ENCODE measurements around the gene EOMES. TPM values are rescaled to one million over a fixed set of nuclear protein-coding genes. Genes with fewer than 3 reads are reported as not detected.
"Not testable (repeated sequence)": the region's sequence is repeated elsewhere in the genome, so short reads cannot be mapped to it uniquely, and the experiment has no call there.

Gene EOMES
- total RNA-seq (10 to 100 TPM in 6 of 7 donors, 1 to 10 TPM in 1; 7.7 to 17.2 (median 14.6) TPM), polyA plus RNA-seq (1 to 10 TPM; 1.1 to 2.3 (median 1.3) TPM)
- long read RNA-seq, donor 1, partial matches to known transcripts = 0 of 1 reads
- long read RNA-seq, donor 1, other reads (novel, unspliced or antisense) = 0 of 1 reads
- long read RNA-seq, donor 2, partial matches to known transcripts = 0 of 1 reads
- long read RNA-seq, donor 2, other reads (novel, unspliced or antisense) = 0 of 1 reads

DNA sequence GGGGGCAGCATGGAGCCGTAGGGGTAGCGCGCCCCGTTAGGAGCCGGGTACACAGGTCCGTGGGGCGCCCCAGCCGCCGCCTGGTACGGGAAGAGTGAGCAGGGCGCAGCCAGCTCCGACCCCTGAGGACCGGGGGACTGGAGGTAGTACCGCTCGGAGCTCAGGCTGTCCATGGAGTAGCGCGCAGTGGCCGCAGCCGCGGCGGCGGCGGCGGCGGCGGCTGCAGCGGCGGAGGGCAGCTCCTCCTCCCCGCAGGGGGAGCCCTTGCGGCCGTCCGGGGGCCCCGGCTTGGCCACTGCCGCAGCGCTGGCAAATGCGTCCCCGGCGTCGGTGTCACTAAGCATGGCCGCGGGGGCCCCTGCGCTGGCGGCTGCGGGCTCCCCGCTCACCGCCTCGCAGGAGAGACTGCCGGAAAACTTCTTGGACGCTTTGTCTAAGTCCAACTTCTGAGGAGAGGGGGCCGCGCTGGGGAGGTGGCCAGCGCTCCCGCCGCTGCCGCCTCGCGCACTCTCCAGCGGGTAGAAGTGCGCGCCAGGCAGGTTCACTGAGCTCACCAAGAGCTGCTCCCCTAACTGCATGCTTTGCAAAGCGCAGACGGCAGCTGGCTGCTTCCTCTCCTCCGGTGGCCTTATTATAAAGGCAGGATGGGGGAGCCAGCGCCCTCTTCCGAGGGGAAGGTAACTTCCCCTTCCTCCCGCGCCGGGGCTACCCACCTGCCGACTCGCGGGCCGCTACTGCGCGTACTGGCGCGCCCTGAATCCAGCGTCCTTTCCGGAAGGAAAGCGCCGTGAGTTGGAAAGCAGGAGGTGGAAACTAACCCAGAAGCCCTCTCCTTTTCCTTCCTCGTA, at the start of gene EOMES:
Gene EOMES (minus strand): TSS at position 607 of the 848 bp plus-strand sequence. CDS start 29 bp downstream, at position 578.
- 0 to 3% (median 1%) methylated on average over 28 to 81 of the region's 81 CpGs for WGBS, 5 donors
- Histone ChIP-seq H3K4me1 (peaks cover 12 to 49% (median 38%) of the 10 kb centered on the region in 6 donors), H3K27ac (peak within 1 kb of the TSS in 7 of 8 donors; percentile 59 to 81 (median 73)), H3K27me3 (replicated peaks in 1 of 7) (peaks cover 3 to 98% (median 88%) of the 10 kb centered on the region in 7 donors), H3K36me3 (no peaks in the 10 kb centered on the region), H3K9me3 (peaks cover 0 to 6% (median 0%) of the 10 kb centered on the region in 8 donors), H3K4me3 (peak within 1 kb of the TSS; percentile 54 to 85 (median 62))
- TF ChIP-seq POLR2A (IDR thresholded peaks at IDR 0.05) (no peak), POLR2AphosphoS5 (IDR thresholded peaks at IDR 0.05) (peak; percentile 77 to 92 (median 78))
- TF ChIP-seq, protein P1, sequence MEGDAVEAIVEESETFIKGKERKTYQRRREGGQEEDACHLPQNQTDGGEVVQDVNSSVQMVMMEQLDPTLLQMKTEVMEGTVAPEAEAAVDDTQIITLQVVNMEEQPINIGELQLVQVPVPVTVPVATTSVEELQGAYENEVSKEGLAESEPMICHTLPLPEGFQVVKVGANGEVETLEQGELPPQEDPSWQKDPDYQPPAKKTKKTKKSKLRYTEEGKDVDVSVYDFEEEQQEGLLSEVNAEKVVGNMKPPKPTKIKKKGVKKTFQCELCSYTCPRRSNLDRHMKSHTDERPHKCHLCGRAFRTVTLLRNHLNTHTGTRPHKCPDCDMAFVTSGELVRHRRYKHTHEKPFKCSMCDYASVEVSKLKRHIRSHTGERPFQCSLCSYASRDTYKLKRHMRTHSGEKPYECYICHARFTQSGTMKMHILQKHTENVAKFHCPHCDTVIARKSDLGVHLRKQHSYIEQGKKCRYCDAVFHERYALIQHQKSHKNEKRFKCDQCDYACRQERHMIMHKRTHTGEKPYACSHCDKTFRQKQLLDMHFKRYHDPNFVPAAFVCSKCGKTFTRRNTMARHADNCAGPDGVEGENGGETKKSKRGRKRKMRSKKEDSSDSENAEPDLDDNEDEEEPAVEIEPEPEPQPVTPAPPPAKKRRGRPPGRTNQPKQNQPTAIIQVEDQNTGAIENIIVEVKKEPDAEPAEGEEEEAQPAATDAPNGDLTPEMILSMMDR (IDR thresholded peaks at IDR 0.05 in 8 of 11, conservative IDR thresholded peaks at IDR 0.05 in 3 of 11) = peak in 6 of 11 experiments; percentile 7 to 56 (median 40)
- intact Hi-C loops (cut with DNase I; ENCODE audit: low total_unique reads) = no loop called here
- DNase-seq = peak; percentile 91

DNA sequence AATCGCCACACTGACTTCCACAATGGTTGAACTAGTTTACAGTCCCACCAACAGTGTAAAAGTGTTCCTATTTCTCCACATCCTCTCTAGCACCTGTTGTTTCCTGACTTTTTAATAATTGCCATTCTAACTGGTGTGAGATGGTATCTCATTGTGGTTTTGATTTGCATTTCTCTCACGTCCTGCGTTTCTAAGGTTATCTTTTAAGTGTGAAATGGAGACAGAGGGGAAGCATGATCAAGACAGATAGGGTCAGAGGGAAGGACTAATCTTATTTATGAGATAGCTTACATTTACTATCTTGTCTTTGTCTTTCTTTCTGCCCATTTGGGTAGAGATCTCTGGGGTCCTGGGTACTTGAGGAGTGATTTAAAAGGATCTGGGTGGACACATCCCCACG, 48.3 kb upstream of the EOMES start:
- H3K9me3 ChIP-seq; H3K27ac ChIP-seq; intact Hi-C loops (cut with DNase I; ENCODE audit: low total_unique reads); H3K4me3 ChIP-seq; H3K27me3 ChIP-seq (replicated peaks in 1 of 7); H3K36me3 ChIP-seq; H3K4me1 ChIP-seq; DNase-seq: not testable (repeated sequence)
- WGBS, 5 donors = 18 to 36% (median 23%) methylated on average over 3 to 4 of the region's 4 CpGs

DNA sequence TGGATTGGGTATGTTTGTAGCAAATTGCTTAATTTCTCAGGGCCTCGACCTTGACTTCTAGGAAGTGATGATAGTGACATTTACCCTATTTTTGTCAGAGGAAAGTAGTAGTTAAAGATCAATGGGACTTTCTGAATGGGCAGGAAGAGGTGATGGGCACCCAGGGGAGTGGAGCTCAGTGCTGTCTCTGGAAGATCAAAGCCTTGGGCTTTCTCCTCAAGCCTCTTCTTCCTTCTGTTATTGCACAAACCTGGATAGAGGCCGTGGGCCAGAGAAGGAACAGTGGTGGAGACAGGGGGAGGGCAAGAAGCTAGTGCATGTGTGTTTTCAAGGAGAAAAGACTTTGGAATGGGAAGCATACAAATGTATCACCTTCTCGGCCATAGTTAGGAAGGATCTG, 44.9 kb upstream of the EOMES start:
- intact Hi-C loops (cut with DNase I; ENCODE audit: low total_unique reads) = no loop called here
- WGBS, 5 donors = 40 to 66% (median 55%) methylated on average over 3 of the region's 3 CpGs
- Histone ChIP-seq H3K9me3 (no peaks in the 10 kb centered on the region), H3K27me3 (replicated peaks in 1 of 7) (no peaks in the 10 kb centered on the region), H3K4me3 (no peak overlapping the region), H3K36me3 (no peaks in the 10 kb centered on the region), H3K4me1 (no peaks in the 10 kb centered on the region), H3K27ac (no peak overlapping the region)
- TF ChIP-seq POLR2A (IDR thresholded peaks at IDR 0.05) (no peak), POLR2AphosphoS5 (IDR thresholded peaks at IDR 0.05) (no peak)
- TF ChIP-seq, protein P1 (IDR thresholded peaks at IDR 0.05 in 8 of 11, conservative IDR thresholded peaks at IDR 0.05 in 3 of 11) = no peak
- DNase-seq = no peak

DNA sequence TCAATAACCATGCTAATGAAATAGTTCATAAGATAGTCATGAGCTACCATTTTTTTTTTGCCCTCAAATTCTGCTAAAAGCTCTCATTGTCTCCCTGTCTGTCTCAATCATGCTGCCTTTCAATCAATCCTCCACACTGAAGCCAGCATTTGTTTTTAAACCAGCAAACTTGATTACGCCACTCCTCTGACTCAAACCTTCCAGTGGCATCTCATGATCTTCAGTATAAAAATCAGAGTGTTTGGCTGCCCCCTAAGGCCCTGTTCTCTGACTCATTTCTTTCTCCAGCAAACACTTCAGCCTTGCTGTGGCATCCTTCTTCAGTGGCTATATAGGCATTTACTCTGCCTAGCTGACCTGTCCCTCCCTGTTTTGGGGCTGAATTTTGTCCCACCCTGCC, 36.0 kb upstream of the EOMES start:
- Histone ChIP-seq H3K27ac (no peak overlapping the region), H3K4me3 (no peak overlapping the region), H3K27me3 (replicated peaks in 1 of 7) (no peaks in the 10 kb centered on the region), H3K36me3 (no peaks in the 10 kb centered on the region), H3K4me1 (no peaks in the 10 kb centered on the region), H3K9me3 (no peaks in the 10 kb centered on the region)
- intact Hi-C loops (cut with DNase I; ENCODE audit: low total_unique reads) = no loop called here
- TF ChIP-seq, protein P1 (IDR thresholded peaks at IDR 0.05 in 8 of 11, conservative IDR thresholded peaks at IDR 0.05 in 3 of 11) = no peak
- TF ChIP-seq POLR2AphosphoS5 (IDR thresholded peaks at IDR 0.05) = no peak
- no peak for TF ChIP-seq POLR2A (IDR thresholded peaks at IDR 0.05)
- no peak for DNase-seq
- WGBS, 5 donors = 80 to 97% (median 86%) methylated on average over 1 of the region's 1 CpG
